ENCODE results near the gene MAPK12.

MAPK12 gene

GRCh38 chr22:50222508-50222907 is 39.0 kb downstream of the MAPK12 start:
- H3K4me3 Mint-ChIP-seq, result no peak overlapping the region
- no peaks in the 10 kb centered on the region for H3K27me3 Mint-ChIP-seq
- H3K36me3 Mint-ChIP-seq (ENCODE audit: low read depth), result peaks cover 99% of the 10 kb centered on the region
- H3K27ac Mint-ChIP-seq, result no peak overlapping the region
- intact Hi-C loops (cut with micrococcal nuclease), result no loop called here
- H3K9me3 Mint-ChIP-seq, result no peaks in the 10 kb centered on the region
- peaks cover 10% of the 10 kb centered on the region for H3K4me1 Mint-ChIP-seq (ENCODE audit: low read depth)

- intact Hi-C loops (cut with micrococcal nuclease), result no loop called here
- Mint-ChIP-seq H3K4me1 (ENCODE audit: low read depth) (peaks cover 10% of the 10 kb centered on the region), H3K9me3 (no peaks in the 10 kb centered on the region), H3K27ac (no peak overlapping the region), H3K36me3 (ENCODE audit: low read depth) (peaks cover 99% of the 10 kb centered on the region), H3K27me3 (no peaks in the 10 kb centered on the region), H3K4me3 (no peak overlapping the region)
These were observed 39.8 kb downstream of the MAPK12 start for GRCh38 chr22:50221410-50222300.

- Mint-ChIP-seq H3K36me3 (ENCODE audit: low read depth) (peaks cover 99% of the 10 kb centered on the region), H3K27me3 (no peaks in the 10 kb centered on the region), H3K4me1 (ENCODE audit: low read depth) (peaks cover 10% of the 10 kb centered on the region), H3K4me3 (no peak overlapping the region), H3K27ac (no peak overlapping the region), H3K9me3 (no peaks in the 10 kb centered on the region)
- intact Hi-C loops (cut with micrococcal nuclease), result no loop called here
These were observed 40.7 kb downstream of the MAPK12 start for GRCh38 chr22:50220603-50221409.

GRCh38 chr22:50219800-50220602 is 41.5 kb downstream of the MAPK12 start:
- Mint-ChIP-seq H3K4me3 (no peak overlapping the region), H3K36me3 (ENCODE audit: low read depth) (peaks cover 99% of the 10 kb centered on the region), H3K9me3 (no peaks in the 10 kb centered on the region), H3K27ac (no peak overlapping the region), H3K27me3 (no peaks in the 10 kb centered on the region), H3K4me1 (ENCODE audit: low read depth) (peaks cover 13% of the 10 kb centered on the region)
- intact Hi-C loops (cut with micrococcal nuclease), result no loop called here

- intact Hi-C loops (cut with micrococcal nuclease), result no loop called here
- Mint-ChIP-seq H3K27me3 (no peaks in the 10 kb centered on the region), H3K4me1 (ENCODE audit: low read depth) (peaks cover 17% of the 10 kb centered on the region), H3K4me3 (no peak overlapping the region), H3K36me3 (ENCODE audit: low read depth) (peaks cover 100% of the 10 kb centered on the region), H3K27ac (no peak overlapping the region), H3K9me3 (no peaks in the 10 kb centered on the region)
These were observed 42.3 kb downstream of the MAPK12 start for GRCh38 chr22:50218996-50219727.

GRCh38 chr22:50218153-50218995 is 43.1 kb downstream of the MAPK12 start:
- Mint-ChIP-seq H3K27me3 (no peaks in the 10 kb centered on the region), H3K27ac (no peak overlapping the region), H3K4me1 (ENCODE audit: low read depth) (peaks cover 17% of the 10 kb centered on the region), H3K36me3 (ENCODE audit: low read depth) (peaks cover 100% of the 10 kb centered on the region), H3K9me3 (no peaks in the 10 kb centered on the region), H3K4me3 (no peak overlapping the region)
- intact Hi-C loops (cut with micrococcal nuclease), result no loop called here

- Mint-ChIP-seq H3K27me3 (no peaks in the 10 kb centered on the region), H3K27ac (no peak overlapping the region), H3K9me3 (no peaks in the 10 kb centered on the region), H3K4me3 (no peak overlapping the region), H3K4me1 (ENCODE audit: low read depth) (peaks cover 21% of the 10 kb centered on the region), H3K36me3 (ENCODE audit: low read depth) (peaks cover 100% of the 10 kb centered on the region)
- intact Hi-C loops (cut with micrococcal nuclease), result no loop called here
These were observed 43.8 kb downstream of the MAPK12 start for GRCh38 chr22:50217543-50218152.

- Mint-ChIP-seq H3K4me3 (no peak overlapping the region), H3K27ac (no peak overlapping the region), H3K27me3 (no peaks in the 10 kb centered on the region), H3K9me3 (no peaks in the 10 kb centered on the region), H3K4me1 (ENCODE audit: low read depth) (peaks cover 22% of the 10 kb centered on the region), H3K36me3 (ENCODE audit: low read depth) (peaks cover 100% of the 10 kb centered on the region)
- intact Hi-C loops (cut with micrococcal nuclease), result no loop called here
These were observed 44.6 kb downstream of the MAPK12 start for GRCh38 chr22:50216684-50217520.

GRCh38 chr22:50216055-50216683 is 45.3 kb downstream of the MAPK12 start:
- no peaks in the 10 kb centered on the region for H3K9me3 Mint-ChIP-seq
- H3K36me3 Mint-ChIP-seq (ENCODE audit: low read depth), result peaks cover 98% of the 10 kb centered on the region
- no peaks in the 10 kb centered on the region for H3K27me3 Mint-ChIP-seq
- peaks cover 22% of the 10 kb centered on the region for H3K4me1 Mint-ChIP-seq (ENCODE audit: low read depth)
- no peak overlapping the region for H3K27ac Mint-ChIP-seq
- intact Hi-C loops (cut with micrococcal nuclease), result no loop called here
- no peak overlapping the region for H3K4me3 Mint-ChIP-seq

- no peak overlapping the region for H3K27ac Mint-ChIP-seq
- H3K9me3 Mint-ChIP-seq, result no peaks in the 10 kb centered on the region
- peaks cover 98% of the 10 kb centered on the region for H3K36me3 Mint-ChIP-seq (ENCODE audit: low read depth)
- peaks cover 22% of the 10 kb centered on the region for H3K4me1 Mint-ChIP-seq (ENCODE audit: low read depth)
- no peak overlapping the region for H3K4me3 Mint-ChIP-seq
- intact Hi-C loops (cut with micrococcal nuclease), result no loop called here
- no peaks in the 10 kb centered on the region for H3K27me3 Mint-ChIP-seq
These were observed 46.0 kb downstream of the MAPK12 start for GRCh38 chr22:50215297-50216054.

- Mint-ChIP-seq H3K4me3 (no peak overlapping the region), H3K27me3 (no peaks in the 10 kb centered on the region), H3K36me3 (ENCODE audit: low read depth) (peaks cover 98% of the 10 kb centered on the region), H3K4me1 (ENCODE audit: low read depth) (peaks cover 20% of the 10 kb centered on the region), H3K9me3 (no peaks in the 10 kb centered on the region), H3K27ac (no peak overlapping the region)
- intact Hi-C loops (cut with micrococcal nuclease), result no loop called here
These were observed 48.2 kb downstream of the MAPK12 start for GRCh38 chr22:50213263-50213662.
